ENCODE results near the gene POU2F1.
"Not testable (repeated sequence)": the region's sequence is repeated elsewhere in the genome, so short reads cannot be mapped to it uniquely, and the experiment has no call there.

The POU2F1 gene

DNA sequence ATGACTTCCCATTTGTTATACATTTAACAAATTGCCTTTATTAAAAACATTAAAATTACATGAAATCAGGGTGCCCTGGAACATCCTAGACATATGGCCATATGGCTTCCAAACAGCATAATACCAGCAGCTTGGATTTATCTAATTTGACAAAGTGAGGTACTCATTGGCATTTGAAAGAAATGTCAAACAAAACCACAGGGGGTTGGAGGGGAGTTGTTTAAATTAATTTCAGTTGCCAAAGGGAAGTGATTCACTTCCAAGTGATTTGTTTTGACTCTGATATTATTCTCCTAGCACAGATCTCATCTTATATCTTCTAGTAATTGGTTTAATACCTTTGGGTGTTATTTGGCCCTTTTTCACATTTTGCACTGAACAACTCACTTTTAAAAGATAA is 24.5 kb upstream of the POU2F1 start:
- Mint-ChIP-seq H3K4me3 (no peak overlapping the region), H3K36me3 (no peaks in the 10 kb centered on the region), H3K4me1 (no peaks in the 10 kb centered on the region), H3K9me3 (no peaks in the 10 kb centered on the region), H3K27ac (no peak overlapping the region), H3K27me3 (peaks cover 12% of the 10 kb centered on the region)
- DNase-seq (ENCODE audit: low spot score in 2 of 2) (no peak), ATAC-seq (ENCODE audit: low read depth) (no peak)

DNA sequence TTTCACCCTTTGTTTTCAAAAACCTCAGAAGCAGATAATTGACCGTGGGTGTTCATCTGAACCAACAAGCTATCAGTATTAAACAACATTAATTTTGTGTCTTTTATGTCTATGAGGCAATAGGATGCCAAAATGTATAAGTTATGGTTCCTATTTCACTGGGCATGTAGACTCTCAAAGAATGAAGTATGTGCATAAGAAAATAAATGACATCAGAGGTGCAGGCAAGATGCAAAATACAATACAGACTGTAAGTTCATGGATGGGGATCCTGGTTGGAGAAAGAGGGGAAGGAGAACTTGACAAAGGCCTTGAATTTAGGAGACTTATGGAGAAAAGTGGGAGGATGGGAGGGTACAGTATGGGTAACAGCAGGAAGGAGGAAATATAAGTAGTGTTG is 23.4 kb upstream of the POU2F1 start:
- no peak for ATAC-seq (ENCODE audit: low read depth)
- H3K9me3 Mint-ChIP-seq: no peaks in the 10 kb centered on the region
- H3K27me3 Mint-ChIP-seq: peaks cover 9% of the 10 kb centered on the region
- no peaks in the 10 kb centered on the region for H3K36me3 Mint-ChIP-seq
- H3K4me3 Mint-ChIP-seq: no peak overlapping the region
- DNase-seq (ENCODE audit: low spot score in 2 of 2): no peak
- no peak overlapping the region for H3K27ac Mint-ChIP-seq
- H3K4me1 Mint-ChIP-seq: no peaks in the 10 kb centered on the region

DNA sequence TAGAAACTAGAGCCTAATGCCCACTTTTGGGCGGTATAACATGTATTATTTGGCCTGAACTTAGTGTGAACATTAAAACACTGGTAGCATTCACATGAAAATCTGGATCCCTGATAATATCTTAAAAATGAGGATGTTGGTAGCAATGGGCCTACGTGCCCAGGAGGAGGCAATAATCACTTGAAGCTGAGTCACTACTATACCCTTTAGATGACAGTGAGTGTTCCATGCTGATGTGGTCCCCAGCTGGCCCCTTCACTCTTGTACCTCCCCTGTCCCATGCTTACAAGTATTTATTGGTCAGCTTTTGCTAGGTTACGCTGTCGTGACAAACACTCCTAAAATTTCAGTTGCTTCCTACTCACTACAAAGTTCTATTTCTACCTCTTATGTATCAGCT is 23.0 kb upstream of the POU2F1 start:
- Mint-ChIP-seq H3K27me3 (peaks cover 7% of the 10 kb centered on the region), H3K4me3 (no peak overlapping the region), H3K9me3 (no peaks in the 10 kb centered on the region), H3K27ac (no peak overlapping the region), H3K36me3 (no peaks in the 10 kb centered on the region), H3K4me1 (no peaks in the 10 kb centered on the region)
- DNase-seq (ENCODE audit: low spot score in 2 of 2) (no peak), ATAC-seq (ENCODE audit: low read depth) (no peak)

DNA sequence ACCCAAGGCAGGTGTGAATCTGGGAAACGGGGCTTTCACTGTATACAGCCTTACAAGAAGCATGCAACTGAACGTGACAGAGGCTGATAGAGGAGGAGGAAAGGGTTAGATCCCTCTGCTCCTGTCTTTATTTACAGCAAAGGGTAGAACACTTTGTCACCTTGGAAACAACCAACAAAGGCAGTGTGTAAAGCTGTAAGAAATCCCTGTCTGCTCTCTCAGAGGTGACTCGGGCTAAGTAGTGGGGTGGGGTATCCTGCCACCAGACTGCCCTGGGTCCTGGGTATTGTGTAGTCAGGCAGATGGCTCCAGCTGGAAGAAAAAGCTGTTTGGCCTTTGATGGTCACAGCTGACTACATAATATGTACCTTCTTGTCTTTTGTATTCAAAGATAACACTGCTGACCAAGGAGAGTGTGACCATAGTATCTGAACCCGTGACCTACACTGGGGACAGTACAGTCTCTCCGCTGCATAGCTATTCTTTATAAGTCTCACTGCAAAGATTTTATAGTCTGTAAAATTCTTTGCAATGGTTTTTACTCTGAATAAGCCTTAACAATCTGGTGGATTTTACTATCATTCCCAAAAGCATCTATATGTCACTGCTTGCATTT is 22.1 kb upstream of the POU2F1 start:
- H3K27me3 Mint-ChIP-seq: peaks cover 2% of the 10 kb centered on the region
- no peak overlapping the region for H3K4me3 Mint-ChIP-seq
- ATAC-seq (ENCODE audit: low read depth) (no peak), DNase-seq (ENCODE audit: low spot score in 2 of 2) (no peak)
- H3K4me1 Mint-ChIP-seq: no peaks in the 10 kb centered on the region
- no peaks in the 10 kb centered on the region for H3K36me3 Mint-ChIP-seq
- H3K9me3 Mint-ChIP-seq: no peaks in the 10 kb centered on the region
- no peak overlapping the region for H3K27ac Mint-ChIP-seq

DNA sequence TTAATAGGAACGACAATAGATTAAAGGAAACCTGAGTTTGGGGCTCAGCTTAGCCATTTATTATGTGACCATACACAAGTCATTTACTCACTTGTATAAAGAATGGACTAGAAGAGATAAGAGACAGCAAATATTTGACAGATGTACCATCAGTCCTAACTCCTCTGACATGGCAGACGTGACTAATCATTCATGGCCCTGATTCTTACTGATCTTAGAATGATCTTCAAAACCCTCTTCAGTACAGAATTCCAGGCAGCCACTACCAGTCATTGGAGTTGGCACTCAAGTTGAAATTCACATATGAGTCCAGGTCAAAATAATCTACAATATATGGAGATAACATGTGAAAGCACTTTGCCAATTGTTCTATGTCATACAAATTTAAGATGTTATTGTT is 21.0 kb upstream of the POU2F1 start:
- Mint-ChIP-seq H3K27me3 (peaks cover 2% of the 10 kb centered on the region), H3K4me3 (no peak overlapping the region), H3K27ac (no peak overlapping the region), H3K9me3 (no peaks in the 10 kb centered on the region), H3K4me1 (no peaks in the 10 kb centered on the region), H3K36me3 (no peaks in the 10 kb centered on the region)
- no peak for DNase-seq (ENCODE audit: low spot score in 2 of 2)
- no peak for ATAC-seq (ENCODE audit: low read depth)

DNA sequence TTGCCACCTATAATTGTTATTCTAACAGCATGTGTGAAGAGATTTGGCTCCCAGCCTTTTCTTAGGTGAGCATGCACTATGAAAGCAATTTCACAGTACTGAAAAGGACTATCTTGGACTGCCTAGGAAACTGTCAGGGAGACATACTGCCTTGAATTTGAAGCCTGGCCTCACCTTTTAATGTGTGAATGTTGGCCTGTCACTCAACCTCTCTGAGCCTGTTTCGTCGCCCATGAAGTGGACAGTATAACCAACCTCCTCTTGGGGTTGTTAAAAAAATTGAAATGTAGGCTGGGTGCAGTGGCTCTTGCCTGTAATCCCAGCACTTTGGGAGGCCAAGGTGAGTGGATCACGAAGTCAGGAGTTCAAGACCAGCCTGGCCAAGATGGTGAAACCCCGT is 20.4 kb upstream of the POU2F1 start:
- H3K36me3 Mint-ChIP-seq: peaks cover under 1% of the 10 kb centered on the region
- H3K27me3 Mint-ChIP-seq: peaks cover 2% of the 10 kb centered on the region
- DNase-seq (ENCODE audit: low spot score in 2 of 2) (no peak), ATAC-seq (ENCODE audit: low read depth) (no peak)
- H3K27ac Mint-ChIP-seq: no peak overlapping the region
- H3K4me1 Mint-ChIP-seq: no peaks in the 10 kb centered on the region
- no peak overlapping the region for H3K4me3 Mint-ChIP-seq
- peaks cover under 1% of the 10 kb centered on the region for H3K9me3 Mint-ChIP-seq

DNA sequence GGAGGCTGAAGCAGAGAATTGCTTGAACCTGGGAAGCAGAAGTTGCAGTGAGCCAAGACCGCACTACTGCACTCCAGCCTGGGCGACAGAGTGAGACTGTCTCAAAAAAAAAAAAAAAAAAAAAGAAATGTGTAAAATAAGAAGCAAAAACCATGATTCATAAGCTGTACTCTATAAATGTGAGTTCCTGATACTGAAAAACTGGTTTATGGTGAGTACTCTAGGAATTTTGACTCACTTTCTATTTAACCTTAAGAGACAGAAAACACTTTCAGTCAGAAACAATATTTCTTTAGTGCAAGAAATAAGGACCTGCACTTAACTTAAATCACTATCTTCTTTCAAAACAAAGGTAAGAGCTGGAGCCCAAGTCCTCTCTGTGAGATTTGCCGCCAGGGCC is 19.9 kb upstream of the POU2F1 start:
- DNase-seq (ENCODE audit: low spot score in 2 of 2) (no peak), ATAC-seq (ENCODE audit: low read depth) (no peak)
- Mint-ChIP-seq H3K4me3 (no peak overlapping the region), H3K36me3 (peaks cover 5% of the 10 kb centered on the region), H3K27me3 (peaks cover 5% of the 10 kb centered on the region), H3K4me1 (no peaks in the 10 kb centered on the region), H3K9me3 (peaks cover 5% of the 10 kb centered on the region), H3K27ac (no peak overlapping the region)

DNA sequence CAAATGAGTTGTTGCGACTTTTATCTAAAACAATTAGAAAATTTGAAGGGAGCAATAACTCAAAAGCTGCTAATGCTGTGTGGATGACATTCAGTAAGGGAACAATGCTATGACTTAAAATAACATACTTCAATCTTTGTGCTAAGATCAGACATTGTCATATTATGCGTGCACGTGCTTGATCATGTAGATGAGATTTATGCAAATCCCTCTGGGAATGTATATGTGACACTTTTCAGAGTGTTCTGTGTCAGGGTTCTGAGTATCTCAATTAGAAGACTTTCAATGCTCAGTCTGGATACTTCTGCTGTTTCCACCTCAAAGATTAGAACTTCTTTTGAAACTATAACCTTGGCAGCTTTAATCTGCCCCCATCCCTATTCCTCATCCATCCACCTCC is 18.6 kb upstream of the POU2F1 start:
- H3K36me3 Mint-ChIP-seq: peaks cover 7% of the 10 kb centered on the region
- H3K4me1 Mint-ChIP-seq: no peaks in the 10 kb centered on the region
- peaks cover 9% of the 10 kb centered on the region for H3K9me3 Mint-ChIP-seq
- ATAC-seq (ENCODE audit: low read depth) (no peak), DNase-seq (ENCODE audit: low spot score in 2 of 2) (no peak)
- H3K27ac Mint-ChIP-seq: no peak overlapping the region
- H3K4me3 Mint-ChIP-seq: no peak overlapping the region
- H3K27me3 Mint-ChIP-seq: peaks cover 5% of the 10 kb centered on the region

DNA sequence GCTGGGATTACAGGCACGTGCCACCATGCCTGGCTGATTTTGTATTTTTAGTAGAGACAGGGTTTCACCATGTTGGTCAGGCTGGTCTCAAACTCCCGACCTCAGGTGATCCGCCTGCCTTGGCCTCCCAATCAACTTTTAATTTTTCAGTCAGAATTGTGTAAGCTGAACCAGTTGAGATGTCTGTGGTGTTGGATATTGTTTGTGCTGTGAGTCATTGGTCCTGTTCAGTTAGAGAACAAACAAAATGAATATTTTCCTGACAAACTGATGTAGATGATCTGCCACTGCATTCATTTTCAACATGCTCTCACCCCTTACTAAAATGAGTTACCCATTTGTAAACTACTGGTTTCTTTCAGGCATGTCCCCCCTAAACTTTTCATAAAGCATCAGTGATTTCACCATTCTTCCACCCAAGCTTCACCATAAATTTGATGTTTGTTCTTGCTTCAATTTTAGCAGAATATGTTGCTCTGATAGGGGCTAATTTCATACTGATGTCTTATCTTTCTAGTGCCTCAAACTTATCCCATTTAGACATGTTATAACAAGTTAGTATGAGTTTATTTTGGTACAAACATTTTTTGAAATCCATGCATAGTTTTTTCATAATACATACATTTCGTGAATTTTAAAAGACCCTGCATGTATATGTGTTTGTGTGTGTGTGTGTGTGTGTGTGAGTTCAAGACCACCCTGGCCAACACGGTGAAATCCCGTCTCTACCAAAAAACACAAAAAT is 15.2 kb upstream of the POU2F1 start:
- DNase-seq (ENCODE audit: low spot score in 2 of 2); H3K27ac Mint-ChIP-seq: not testable (repeated sequence)

DNA sequence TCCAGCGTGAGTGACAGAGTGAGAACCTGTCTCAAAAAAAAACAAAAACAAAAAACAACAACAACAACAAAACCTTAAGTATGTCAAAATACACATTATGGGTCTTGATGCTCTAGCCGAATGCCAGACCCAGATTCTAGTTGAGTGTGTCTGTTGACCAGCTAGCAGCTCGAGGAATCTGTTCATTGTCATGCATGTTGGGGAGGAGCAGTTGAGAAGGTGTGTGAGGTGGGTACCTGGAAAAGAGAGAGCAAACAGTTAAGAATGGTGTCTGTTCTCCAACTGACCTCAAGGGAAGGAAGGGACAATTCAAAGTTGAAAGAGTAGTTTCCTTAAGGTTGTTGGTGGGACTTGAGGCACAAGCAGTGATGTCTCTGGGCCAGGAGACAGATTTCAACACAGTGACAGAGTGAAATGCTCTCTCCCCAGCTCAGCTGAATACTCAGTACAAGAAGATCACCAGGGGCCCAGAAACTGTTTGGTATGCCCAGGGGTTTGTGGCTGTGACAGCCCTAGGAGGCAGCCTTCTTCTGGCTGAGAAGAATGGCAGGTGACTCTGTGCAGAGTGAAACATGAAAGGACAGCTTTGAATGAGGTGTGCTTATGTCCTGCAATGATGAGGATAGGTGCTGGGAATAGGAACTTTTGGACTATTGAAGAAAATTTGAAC is 14.4 kb upstream of the POU2F1 start:
- DNase-seq (ENCODE audit: low spot score in 2 of 2) (no peak), ATAC-seq (ENCODE audit: low read depth) (no peak)
- Mint-ChIP-seq H3K4me3 (no peak overlapping the region), H3K27ac (no peak overlapping the region), H3K4me1 (peaks cover 5% of the 10 kb centered on the region), H3K9me3 (peaks cover 22% of the 10 kb centered on the region), H3K27me3 (peaks cover 3% of the 10 kb centered on the region), H3K36me3 (peaks cover 10% of the 10 kb centered on the region)

More for the DNA sequence above, 15.2 kb upstream of the POU2F1 start:
- not testable (repeated sequence) for H3K36me3 Mint-ChIP-seq; H3K4me3 Mint-ChIP-seq; H3K27me3 Mint-ChIP-seq; ATAC-seq (ENCODE audit: low read depth); H3K4me1 Mint-ChIP-seq
- H3K9me3 Mint-ChIP-seq: peaks cover 22% of the 10 kb centered on the region

DNA sequence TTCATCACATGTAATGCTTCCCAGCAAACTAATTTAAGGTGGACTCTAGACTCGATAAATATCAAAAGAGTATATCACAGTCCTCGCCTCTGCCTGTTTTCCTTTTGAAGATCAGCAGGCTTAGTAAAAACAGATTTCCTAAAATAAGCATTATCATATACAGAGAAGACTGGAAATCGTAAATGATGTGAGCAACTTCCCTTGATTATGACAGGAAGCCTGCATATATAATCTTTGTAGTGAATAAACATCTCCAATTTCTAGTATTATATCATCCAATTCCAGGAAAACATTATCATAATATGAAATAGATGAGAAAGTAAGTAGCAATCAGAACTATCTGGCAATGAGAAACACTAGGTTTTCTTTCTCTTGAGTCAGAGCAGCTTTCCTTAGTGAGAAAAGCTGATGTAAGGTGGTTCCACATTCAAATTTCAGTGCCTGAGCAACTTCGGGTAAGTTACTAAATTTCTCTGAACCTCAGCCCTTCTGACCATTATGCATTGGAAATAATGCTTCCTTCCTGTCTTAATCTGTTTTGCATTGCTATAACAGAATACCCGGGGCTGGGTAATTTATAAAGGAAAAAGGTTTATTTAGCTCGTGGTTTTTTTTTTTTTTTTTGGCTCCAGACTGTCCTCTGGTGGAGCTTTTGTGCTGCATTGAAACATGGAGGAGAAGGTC is 12.6 kb upstream of the POU2F1 start:
- peaks cover 22% of the 10 kb centered on the region for H3K9me3 Mint-ChIP-seq
- peaks cover 5% of the 10 kb centered on the region for H3K4me1 Mint-ChIP-seq
- DNase-seq (ENCODE audit: low spot score in 2 of 2): no peak
- peaks cover 13% of the 10 kb centered on the region for H3K36me3 Mint-ChIP-seq
- no peak overlapping the region for H3K27ac Mint-ChIP-seq
- no peak overlapping the region for H3K4me3 Mint-ChIP-seq
- no peak for ATAC-seq (ENCODE audit: low read depth)
- peaks cover 3% of the 10 kb centered on the region for H3K27me3 Mint-ChIP-seq

DNA sequence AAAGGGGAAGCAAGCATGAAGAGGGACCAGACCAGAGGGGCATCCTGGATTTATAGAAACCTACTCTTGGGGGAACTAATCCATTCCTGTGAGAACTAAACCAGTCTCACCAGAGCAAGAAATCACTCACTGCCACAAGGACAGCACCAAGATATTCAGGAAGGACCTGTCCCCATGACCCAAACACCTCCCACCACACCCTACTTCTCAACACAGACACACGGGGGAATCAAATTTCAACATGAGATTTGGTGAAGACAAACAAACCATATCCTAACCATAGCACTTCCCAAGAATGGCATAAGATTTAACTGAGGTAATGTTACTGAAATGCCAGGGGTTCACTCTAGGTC is 12.1 kb upstream of the POU2F1 start:
- peaks cover 23% of the 10 kb centered on the region for H3K9me3 Mint-ChIP-seq
- H3K4me3 Mint-ChIP-seq: no peak overlapping the region
- DNase-seq (ENCODE audit: low spot score in 2 of 2): no peak
- H3K27me3 Mint-ChIP-seq: peaks cover 3% of the 10 kb centered on the region
- no peak for ATAC-seq (ENCODE audit: low read depth)
- peak overlapping the region; percentile 55 for H3K27ac Mint-ChIP-seq
- H3K4me1 Mint-ChIP-seq: peaks cover 5% of the 10 kb centered on the region
- H3K36me3 Mint-ChIP-seq: peaks cover 13% of the 10 kb centered on the region

DNA sequence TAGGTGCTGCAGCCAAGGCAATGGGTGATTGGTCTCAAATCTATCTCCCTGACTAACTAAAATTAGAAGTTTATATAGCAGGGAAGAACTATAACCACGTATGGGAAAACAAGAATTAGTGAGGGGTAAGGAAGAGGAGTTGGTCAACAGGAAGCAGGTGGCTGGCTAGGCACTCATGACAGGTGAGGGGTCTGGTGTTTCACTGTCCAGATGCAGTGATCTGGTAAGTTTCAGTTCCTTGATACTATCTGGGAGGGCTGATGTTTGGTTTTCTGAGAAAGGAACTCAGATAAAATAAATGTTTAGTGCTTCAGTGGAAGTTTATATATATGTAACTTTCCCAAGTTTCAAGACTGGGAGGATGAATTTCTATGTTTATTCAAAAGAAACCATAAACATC is 11.6 kb upstream of the POU2F1 start:
- Mint-ChIP-seq H3K36me3 (peaks cover 13% of the 10 kb centered on the region), H3K27me3 (peaks cover 5% of the 10 kb centered on the region), H3K4me3 (no peak overlapping the region), H3K4me1 (peaks cover 5% of the 10 kb centered on the region), H3K27ac (peak overlapping the region; percentile 55), H3K9me3 (peaks cover 24% of the 10 kb centered on the region)
- DNase-seq (ENCODE audit: low spot score in 2 of 2): no peak
- peak; percentile 80 for ATAC-seq (ENCODE audit: low read depth)

DNA sequence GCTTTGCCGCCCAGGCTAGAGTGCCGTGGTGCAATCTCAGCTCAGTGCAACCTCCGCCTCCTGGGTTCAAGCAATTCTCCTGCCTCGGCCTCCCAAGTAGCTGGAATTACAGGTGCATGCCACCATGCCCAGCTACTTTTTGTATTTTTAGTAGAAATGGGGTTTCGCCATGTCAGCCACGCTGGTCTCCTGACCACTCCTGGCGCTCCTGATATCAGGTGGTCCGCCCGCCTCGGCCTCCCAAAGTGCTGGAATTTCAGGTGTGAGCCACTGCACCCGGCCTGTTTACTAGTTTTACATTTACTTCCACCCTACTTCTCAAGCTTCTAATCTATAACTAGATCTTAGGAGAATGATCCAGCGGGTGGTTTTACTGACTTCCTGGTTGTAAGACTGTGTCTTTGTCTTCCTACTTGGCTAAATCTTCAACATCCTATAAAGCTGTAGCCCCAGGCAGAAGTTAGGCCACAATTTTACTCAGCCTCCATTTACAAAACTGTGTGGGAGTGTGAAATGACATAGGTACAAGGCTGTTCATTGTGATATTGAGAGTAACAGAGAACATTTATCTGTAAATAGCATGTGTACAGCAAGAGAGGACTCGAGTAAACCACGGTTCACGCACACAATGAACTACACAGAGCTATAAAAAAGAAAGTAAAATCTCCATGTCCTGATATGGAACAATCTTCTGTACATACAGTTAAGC is 9.6 kb upstream of the POU2F1 start:
- Mint-ChIP-seq H3K36me3 (peaks cover 7% of the 10 kb centered on the region), H3K4me1 (peaks cover 5% of the 10 kb centered on the region), H3K4me3 (no peak overlapping the region), H3K27me3 (peaks cover 1% of the 10 kb centered on the region), H3K9me3 (peaks cover 19% of the 10 kb centered on the region), H3K27ac (no peak overlapping the region)
- ATAC-seq (ENCODE audit: low read depth) (no peak), DNase-seq (ENCODE audit: low spot score in 2 of 2) (no peak)

All from memory B cell (primary cell).